Medulla oblongata (tissue), 1 donor: ENCODE measurements around the gene PSMC2.
"Not testable (repeated sequence)": the region's sequence is repeated elsewhere in the genome, so short reads cannot be mapped to it uniquely, and the experiment has no call there.

Experiments
- DNase-seq: peaks from one replicate; pipeline ENCODE4 v3.0.0-alpha.2; 2015; ENCODE audit errors: extremely low spot score

The PSMC2 gene

DNA sequence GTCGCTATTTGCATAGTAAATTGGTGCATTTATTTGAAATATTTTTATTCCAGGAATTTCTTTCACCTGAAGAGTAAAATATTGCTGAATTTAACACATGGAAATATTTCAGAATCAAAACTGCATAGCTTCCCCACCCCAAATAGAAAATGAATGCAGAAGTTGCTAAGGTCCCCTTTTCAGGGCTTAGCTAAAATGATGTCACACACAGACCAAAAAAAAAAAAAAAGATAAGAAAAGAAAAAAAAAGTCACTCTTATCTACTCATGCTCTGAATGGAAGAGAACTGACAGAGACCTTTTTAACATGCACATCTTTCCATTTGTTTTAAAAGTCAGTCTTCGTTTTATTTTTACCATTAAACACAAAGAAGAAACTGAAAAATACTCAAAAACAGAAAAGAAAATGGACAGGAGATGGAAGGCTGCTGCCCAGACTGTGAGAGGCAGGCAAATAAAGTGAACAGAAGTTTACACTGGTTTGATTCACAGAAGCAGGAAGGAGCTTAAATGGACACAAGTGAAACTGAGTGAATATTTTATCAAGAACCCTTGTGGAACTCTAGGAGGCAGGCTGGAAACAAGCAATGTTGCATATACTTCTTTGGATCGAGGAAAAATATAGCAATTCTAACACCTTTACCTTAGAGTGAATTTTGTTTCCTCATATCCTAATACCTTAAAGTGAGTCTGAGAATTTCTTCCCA lies 32.0 kb downstream of the PSMC2 start:
- no peak for DNase-seq

DNA sequence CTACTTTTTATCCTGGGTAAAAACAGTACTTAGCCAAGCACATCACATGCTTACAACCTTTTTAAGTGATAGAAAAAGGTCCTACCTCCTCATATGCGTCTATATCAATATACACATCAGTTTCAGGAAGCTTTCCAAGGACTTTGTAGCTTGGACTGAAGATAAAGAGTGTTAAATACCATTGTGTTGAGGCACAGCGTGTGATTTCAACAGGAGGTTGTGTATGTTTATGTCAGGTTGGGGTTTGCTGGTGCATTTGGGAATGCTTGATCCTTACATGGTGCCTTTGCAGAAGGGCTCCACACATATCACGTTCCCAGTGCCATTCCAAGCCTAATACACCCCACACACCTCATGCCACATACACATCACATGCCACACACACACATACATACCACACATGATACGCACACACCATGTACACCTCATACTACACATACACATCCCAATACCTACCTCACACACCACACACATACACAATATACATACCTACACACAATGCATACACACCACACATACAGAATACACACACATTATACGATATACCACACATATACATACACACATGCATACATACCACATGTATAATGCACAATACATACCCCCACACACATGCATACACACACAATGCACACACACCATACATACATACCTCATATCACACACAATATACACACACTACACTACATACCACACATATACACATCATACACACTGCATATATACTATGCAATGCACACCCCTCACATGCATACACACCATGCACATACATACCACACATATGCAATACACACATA lies 33.1 kb downstream of the PSMC2 start:
- DNase-seq: no peak

DNA sequence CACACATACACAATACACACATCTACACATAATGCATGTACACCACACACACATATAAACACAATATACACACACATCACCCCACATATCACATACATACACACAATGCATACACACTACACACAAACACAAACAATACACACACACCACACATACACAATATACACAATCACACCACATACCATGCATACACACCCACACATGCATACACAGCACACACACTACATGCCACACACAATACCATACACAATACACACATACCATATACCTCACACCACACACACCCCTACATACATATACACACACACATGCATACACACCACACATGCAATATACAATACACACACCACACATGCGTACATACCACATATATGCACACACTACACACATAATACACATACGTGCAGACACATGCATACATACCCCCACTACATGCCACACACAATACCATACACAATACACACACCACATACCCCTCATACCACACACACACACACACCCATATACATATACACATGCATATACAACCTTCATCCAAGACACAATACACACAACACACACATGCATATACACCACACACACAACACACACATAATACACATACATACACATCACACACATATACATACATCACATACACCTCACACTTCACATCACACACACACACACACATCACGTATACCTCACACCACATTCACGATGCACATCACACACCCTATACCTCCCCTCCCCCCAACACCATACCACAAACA lies 34.0 kb downstream of the PSMC2 start:
- no peak for DNase-seq

DNA sequence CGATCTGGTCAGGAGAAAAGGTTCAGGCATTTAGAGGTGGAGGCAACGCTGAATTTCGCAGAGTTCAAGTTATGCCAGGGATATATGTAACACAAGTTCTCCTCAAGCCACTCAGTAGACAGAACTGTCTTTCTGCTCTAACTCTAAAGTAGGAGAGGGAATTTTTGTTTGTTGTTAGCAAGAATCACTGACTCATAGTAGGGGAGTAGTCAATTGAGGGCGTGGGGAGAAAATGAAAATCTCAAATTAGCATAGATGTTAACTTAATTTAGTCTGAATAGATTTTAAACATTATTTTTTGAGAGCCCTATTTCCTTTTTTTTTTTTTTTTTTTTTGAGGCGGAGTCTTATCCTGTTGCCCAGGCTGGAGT lies 34.6 kb downstream of the PSMC2 start:
- no peak for DNase-seq

DNA sequence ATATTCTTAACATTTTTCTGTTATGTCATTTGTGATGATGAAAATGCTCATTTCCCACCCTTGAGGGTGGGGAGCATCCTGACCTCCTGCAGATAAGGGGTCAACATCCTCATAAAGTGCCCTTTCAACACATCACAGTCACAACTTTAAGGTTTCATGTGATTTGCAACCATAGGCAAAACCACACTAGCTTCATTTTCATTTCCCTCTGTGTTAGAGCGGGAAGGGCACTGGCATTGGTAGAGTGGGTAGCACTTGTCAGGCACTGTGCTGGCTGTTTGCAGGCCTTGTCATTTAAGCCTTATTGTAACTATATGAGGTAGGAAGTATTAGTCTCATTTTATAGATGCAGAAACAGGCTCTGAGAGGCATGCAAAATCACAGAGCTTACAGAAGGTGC lies 39.8 kb downstream of the PSMC2 start:
- no peak for DNase-seq

DNA sequence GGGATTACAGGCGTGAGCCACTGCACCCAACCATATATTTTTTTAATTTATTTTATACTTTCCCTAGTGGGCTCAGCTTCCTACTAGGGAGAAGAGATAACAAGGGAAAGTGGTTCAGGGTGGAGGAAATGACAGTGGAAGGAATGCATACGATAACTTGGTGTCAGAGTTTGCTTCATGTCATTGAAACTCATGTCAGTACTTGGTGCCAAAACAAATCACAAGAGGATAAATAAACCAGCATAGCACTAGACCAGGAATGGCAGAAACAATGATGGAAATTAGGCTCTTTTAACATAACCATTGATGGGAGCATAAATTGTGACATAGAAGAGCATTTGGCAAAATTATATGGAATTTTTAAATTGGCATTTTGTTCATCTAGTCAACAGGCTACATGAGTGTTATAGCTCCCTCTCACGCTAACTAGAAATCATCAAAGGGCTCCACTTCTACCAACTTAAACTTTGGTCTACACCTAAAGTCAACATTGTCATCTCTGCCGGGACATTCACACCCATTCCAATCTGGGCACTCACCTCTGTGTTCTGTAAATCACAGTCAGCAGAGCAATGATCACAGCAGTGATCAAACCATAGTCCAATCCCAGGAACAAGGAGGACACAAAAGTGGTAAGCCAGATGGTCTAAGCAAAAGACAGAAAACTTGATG lies 41.2 kb downstream of the PSMC2 start:
- no peak for DNase-seq

DNA sequence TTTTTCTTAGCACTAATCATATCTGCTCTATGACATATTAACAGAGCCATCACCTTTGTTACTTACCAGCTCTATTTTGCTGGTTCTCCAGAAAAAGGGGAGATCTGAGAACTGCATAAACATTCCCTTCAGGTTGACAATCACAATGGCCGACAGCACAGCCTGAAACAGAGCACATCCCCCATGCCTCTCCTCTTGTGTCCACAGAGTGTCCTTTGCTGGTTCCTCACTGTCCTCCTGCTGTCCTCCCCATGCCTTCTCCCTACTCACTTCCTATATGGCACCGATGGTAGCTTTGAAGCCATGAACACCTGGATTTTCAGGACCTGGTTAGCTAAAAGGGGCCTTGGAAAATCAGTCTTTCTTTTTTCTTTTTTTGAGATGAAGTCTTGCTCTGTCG lies 41.8 kb downstream of the PSMC2 start:
- no peak for DNase-seq

DNA sequence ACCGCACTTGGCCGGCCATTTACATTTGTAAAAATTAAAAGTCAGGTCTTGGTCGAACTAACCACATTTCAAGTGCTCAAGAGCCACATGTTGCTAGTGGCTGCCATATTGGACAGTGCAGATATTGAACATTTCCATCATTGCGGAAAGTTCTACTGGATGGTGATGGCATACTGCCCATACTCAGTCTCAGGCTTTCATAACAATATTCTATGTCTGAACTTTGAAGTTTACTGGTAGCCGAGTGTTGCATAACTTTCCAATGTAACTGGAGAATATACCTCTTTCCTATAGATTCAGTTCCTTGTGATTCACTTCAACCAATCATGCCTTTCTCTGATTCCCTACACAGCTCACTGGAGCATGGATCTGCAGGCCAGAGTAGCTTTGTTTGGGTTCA lies 43.7 kb downstream of the PSMC2 start:
- no peak for DNase-seq

DNA sequence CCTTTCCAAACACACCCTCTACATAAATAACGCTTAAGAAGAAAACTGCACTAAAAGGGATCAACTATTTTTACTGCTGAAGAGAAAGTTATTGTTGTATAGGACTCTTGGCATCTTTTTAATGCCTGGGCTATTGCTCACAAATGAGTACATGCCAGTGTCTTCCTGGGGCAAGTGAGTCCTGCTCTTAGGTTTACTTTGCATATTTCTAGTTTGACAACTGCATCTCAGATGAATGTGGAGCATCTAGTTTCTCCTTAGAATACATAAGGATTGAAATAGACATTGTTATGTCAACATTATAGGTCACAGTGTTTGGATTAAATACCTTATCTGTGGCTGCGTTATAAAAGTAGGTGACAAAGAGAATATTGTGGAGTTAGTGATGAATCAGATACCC lies 44.5 kb downstream of the PSMC2 start:
- no peak for DNase-seq

DNA sequence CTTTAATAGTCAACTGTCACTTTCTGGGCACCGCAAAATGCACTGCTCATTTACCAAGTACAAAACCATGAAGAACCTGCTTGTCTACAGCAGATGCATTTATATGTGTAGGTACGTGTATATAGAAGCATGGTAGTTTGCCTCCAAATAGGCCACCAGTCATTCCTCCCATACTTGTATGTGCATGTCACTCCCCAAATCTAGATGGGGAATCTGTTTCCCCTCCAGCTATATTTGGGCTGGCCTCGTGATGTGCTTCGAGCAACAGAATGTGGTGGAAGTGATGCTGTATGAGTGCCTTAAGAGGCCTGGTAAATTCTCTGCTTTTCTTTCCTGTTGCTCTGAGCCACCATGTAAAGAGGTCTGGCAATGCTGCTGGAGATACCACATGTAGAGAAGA lies 47.1 kb downstream of the PSMC2 start:
- DNase-seq: no peak

DNA sequence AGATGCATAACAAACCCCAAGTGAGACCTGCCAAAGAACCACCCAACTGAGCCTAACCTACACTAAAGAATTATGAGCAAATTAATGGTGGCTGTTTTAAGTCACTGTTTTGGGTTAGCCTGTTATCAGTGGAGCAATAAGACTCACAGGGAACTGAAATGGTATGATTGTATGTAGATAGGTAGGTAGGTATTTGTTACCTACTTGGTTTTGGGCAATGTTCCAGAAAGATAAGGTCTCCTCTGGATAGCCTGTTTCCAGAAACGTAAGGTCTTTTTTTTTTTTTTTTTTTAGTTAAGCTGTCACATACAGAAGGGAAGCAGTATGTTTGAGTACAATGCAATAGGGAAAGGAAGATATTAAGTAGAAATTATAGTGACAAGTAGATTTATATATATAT lies 47.6 kb downstream of the PSMC2 start:
- no peak for DNase-seq

DNA sequence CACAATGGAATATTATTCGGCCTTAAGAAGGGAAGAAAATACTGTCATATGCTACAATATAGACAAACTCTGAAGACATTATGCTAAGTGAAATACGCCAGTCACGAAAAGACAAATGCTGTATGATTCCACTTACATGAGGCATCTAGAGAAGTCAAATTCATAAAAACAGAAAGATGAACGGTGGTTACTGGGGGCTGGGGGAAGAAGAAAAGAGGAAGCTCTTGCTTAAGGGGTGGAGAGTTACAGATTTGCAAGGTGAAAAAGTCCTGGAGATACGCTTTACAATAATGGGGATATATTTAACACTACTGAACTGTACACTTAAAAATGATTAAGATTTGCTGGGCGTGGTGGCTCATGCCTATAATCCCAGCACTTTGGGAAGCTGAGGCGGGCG lies 49.0 kb downstream of the PSMC2 start:
- DNase-seq: no peak

DNA sequence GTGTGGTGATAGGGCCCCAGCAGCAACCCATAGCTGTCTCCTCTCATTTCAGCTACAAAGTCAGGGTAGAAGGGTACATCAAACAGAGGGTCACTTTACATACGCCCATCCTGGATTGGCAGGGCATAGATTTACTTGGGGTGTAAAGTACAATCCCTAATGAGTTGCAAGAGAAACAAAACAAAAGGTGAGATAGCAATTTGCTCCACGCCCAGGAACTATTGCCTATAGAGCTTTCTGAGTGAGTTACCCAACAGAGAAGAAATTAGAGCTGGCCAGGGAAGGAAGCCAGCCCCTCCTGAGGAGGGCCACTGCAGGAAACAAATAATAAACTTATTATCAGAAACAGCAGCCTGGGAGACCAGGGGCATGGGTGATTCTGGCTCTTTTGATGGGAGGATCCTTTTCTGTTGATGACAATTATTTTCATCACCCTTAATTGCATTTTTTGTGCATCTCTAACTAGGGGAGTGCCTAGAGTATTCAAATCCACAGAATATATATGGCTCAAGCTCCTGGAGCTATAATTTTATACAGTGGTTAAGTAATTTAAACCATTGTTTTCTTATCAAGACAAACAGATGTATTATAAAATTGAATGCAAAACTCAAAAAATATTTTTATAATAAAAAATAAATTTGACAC lies 51.2 kb downstream of the PSMC2 start:
- DNase-seq: no peak

DNA sequence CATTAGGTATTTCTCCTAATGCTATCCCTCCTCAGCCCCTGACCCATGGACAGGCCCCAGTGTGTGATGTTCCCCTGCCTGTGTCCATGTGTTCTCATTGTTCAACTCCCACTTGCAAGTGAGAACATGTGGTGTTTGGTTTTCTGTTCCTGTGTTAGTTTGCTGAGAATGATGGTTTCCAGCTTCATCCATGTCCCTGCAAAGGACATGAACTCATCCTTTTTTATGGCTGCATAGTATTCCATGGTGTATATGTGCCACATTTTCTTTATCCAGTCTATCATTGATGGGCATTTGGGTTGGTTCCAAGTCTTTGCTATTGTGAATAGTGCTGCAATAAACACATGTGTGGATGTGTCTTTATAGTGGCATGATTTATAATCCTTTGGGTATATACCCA lies 52.2 kb downstream of the PSMC2 start:
- not testable (repeated sequence) for DNase-seq

DNA sequence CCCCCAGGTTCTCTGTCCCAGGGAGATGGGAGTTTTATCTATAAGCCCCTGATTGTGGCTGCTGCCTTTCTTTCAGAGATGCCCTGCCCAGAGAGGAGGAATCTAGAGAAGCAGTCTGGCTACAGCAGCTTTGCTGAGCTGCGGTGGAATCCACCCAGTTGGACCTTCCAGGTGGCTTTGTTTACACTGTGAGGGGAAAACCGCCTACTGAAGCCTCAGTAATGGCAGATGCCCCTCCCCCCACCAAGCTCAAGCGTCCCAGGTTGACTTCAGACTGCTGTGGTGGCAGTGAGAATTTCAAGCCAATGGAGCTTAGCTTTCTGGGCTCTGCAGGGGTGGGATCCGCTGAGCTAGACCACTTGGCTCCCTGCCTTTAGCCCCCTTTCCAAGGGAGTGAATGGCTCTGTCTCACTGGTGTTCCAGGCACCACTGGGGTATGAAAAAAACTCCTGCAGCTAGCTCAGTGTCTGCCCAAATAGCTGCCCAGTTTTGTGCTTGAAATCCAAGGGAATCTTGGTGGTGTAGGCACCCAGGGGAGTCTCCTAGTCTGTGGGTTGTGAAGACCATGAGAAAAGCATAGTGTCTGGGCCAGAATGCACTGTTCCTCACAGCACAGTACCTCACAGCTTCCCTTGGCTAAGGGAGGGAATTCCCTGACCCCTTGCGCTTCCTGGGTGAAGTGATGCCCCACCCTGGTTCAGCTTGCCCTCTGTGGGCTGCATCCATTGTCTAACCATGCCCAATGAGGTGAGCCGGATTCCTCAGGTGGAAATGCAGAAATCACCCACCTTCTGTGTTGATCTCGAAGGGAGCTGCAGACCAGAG lies 58.6 kb downstream of the PSMC2 start:
- DNase-seq: not testable (repeated sequence)

DNA sequence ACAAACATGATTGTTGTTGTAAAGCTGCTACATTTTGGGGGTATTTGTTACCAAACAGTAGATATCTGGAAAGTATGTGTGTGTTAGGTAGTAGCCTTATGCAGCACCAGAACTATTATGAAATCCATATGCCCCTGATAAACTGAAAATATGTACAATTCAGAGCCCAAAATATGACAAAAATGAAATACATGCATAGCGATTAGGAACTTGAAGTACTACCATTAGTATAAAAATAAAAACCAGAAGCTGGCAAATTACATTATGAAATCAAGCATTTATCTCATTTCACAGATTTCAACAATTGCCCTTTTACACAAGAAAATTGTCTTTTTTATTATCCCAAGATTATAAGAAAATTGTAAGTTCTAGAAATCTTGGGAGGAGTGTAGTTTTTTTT lies 64.7 kb downstream of the PSMC2 start:
- DNase-seq: no peak

DNA sequence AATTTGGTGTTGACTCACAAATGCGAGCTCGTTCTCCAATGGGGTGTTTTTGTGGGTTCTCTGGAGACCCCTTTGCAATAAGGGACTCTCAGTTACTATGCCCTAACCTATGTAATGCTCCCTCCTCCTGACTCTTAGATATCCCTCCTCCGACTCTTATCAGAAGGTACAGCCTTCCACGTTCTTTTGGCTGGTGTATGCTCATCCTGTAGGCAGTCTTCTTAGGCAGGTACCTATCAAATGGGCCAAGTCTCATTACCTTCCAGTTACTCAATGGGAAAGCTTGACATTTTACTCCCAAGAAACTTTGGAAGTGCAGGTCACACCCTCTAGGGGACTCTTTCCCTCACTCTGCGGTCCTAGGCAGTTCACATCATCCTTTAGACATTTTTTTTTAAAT lies 66.0 kb downstream of the PSMC2 start:
- DNase-seq: no peak

DNA sequence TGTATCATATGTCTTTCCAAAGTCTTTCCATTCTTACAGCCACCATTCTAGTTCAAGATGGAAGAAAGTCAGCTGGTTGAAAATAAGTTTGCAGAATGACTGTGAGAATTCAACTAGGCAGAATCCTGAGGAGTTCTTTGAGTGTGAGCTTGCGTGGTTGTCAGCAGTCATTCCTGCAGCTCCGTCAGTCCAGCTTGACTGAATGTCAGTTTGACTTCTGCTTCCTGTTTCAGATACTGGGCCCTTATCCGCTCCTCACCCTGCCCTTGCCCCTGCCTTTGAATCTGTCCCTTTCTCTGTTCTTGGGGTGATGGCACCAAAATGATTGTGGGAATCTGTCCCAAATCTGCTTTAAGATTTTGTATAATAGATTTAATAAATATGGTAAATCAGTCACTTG lies 70.8 kb downstream of the PSMC2 start:
- DNase-seq: no peak
